A673 (cell line): ENCODE results near the gene GRAP2.

Experiments used
- EZH2 ChIP-seq: fragments of 200-600 bp; sonication (generic); IDR thresholded peaks from 2 replicates; pipeline ENCODE4 v1.6.1; 2017; ENCODE audit warnings: borderline replicate concordance, low read depth, mild to moderate bottlenecking, mixed read lengths, antibody characterized with exemption, low read length; ENCODE audit not compliant: poor library complexity, severe bottlenecking
- TF ChIP-seq, protein P1 (sequence below): fragments of 300-800, 200-600 bp; sonication (generic); conservative IDR thresholded peaks from 2 replicates; pipeline ENCODE4 v1.5.1; 2017; ENCODE audit warnings: low read depth, mild to moderate bottlenecking, antibody characterized with exemption, low read length, moderate library complexity, mixed read lengths

DNA sequence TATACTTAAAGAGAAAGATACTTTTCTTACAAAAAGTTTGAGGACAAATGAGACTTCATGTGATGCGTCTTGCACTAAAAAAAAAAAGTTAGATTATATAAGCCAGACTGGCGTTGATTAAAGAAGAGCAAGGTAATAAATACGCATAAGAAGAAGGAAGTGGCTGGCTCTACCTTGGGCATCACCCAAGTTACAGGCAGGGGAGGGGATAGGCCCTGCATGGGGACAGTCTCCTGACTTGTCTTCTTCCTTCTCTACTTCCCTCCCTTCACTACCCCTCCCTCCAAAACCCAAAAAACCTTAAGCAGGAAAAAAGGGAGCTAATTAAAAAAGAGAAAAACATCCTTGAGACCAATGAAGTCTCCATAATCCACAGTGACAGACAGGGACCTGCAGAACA is 37.0 kb downstream of the GRAP2 start:
- TF ChIP-seq, protein P1, sequence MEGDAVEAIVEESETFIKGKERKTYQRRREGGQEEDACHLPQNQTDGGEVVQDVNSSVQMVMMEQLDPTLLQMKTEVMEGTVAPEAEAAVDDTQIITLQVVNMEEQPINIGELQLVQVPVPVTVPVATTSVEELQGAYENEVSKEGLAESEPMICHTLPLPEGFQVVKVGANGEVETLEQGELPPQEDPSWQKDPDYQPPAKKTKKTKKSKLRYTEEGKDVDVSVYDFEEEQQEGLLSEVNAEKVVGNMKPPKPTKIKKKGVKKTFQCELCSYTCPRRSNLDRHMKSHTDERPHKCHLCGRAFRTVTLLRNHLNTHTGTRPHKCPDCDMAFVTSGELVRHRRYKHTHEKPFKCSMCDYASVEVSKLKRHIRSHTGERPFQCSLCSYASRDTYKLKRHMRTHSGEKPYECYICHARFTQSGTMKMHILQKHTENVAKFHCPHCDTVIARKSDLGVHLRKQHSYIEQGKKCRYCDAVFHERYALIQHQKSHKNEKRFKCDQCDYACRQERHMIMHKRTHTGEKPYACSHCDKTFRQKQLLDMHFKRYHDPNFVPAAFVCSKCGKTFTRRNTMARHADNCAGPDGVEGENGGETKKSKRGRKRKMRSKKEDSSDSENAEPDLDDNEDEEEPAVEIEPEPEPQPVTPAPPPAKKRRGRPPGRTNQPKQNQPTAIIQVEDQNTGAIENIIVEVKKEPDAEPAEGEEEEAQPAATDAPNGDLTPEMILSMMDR: no peak
- TF ChIP-seq EZH2: no peak
